Panc1 (cell line): ENCODE data around the gene TFAM. TPM values are rescaled to one million over a fixed set of nuclear protein-coding genes. Genes with fewer than 3 reads are reported as not detected.

Experiments used
- ATAC-seq: fragments of 200-7000 bp; cut with Tn5 transposase; 2 replicates; pipeline ENCODE4 v1.9.1; 2020; ENCODE audit warnings: mild to moderate bottlenecking, moderate library complexity
- BruUV-seq: library from RNA; stranded (reverse); fragments of 400-500 nt; replicated peaks from 2 replicates; lab custom pipeline; 2021; lab: Mats Ljungman, UMichigan
- CTCF ChIA-PET: fragments of 300-600 bp; sonication (Branson Sonifier 250); formaldehyde crosslinking; loops from one replicate; lab custom pipeline; 2022; ENCODE audit warnings: antibody characterized with exemption; lab: Charles Lee
- POLR2A ChIA-PET: fragments of 300-600 bp; sonication (Branson Sonifier 250); formaldehyde crosslinking; loops from one replicate; lab custom pipeline; 2022; ENCODE audit warnings: antibody characterized with exemption; lab: Charles Lee
- DNase-seq: peaks from one replicate; pipeline ENCODE4 v3.0.0-alpha.2; 2010; ENCODE audit warnings: low read depth, low spot score
- H3K27ac ChIP-seq: 2 replicates; pipeline ENCODE4 v1.5.1; 2011; ENCODE audit warnings: mild to moderate bottlenecking, low read length, inconsistent platforms
- H3K27me3 ChIP-seq: fragments of 200-500 bp; sonication (Bioruptor generic); 2 replicates; pipeline ENCODE4 v1.6.0; 2014; ENCODE audit warnings: low read length, inconsistent platforms; ENCODE audit not compliant: control insufficient read depth, insufficient read depth
- H3K36me3 ChIP-seq: fragments of 200-500 bp; sonication (Bioruptor generic); 2 replicates; pipeline ENCODE4 v1.5.1; 2014; ENCODE audit warnings: inconsistent platforms, mild to moderate bottlenecking, low read length, moderate library complexity; ENCODE audit not compliant: control insufficient read depth, insufficient read depth
- H3K4me1 ChIP-seq: 2 replicates; pipeline ENCODE4 v1.5.1; 2011; ENCODE audit warnings: inconsistent platforms, mild to moderate bottlenecking, low read length, moderate library complexity; ENCODE audit not compliant: control insufficient read depth, insufficient read depth
- H3K4me3 ChIP-seq, 2 experiments: 2 replicates each; pipeline ENCODE4 v1.5.1; 2011 to 2012; ENCODE audit warnings: low read depth in 2 of 2, low read length in 2 of 2, mild to moderate bottlenecking in 2 of 2, inconsistent platforms in 1 of 2, moderate library complexity in 1 of 2
- H3K9me3 ChIP-seq: fragments of 200-500 bp; sonication (Bioruptor generic); 2 replicates; pipeline ENCODE4 v1.5.1; 2014; ENCODE audit warnings: low read depth, mild to moderate bottlenecking, inconsistent platforms, low read length, moderate library complexity; ENCODE audit not compliant: control insufficient read depth, insufficient read depth
- POLR2AphosphoS5 ChIP-seq: IDR thresholded peaks from 2 replicates; pipeline ENCODE4 v1.6.1; 2012; ENCODE audit warnings: mild to moderate bottlenecking, low read depth, low read length, moderate library complexity
- REST ChIP-seq, 2 experiments: IDR thresholded peaks; 2 replicates each; pipeline ENCODE4 v1.6.1; 2011 to 2012; ENCODE audit warnings: low read depth in 2 of 2, control low read depth in 1 of 2, low read length in 1 of 2, mild to moderate bottlenecking in 1 of 2, moderate library complexity in 1 of 2; ENCODE audit not compliant: insufficient read depth in 1 of 2
- SIN3A ChIP-seq: IDR thresholded peaks from 2 replicates; pipeline ENCODE4 v1.6.1; 2012; ENCODE audit warnings: low read depth, mild to moderate bottlenecking, low read length, moderate library complexity, borderline replicate concordance; ENCODE audit not compliant: insufficient read depth
- TCF7L2 ChIP-seq: IDR thresholded peaks from 2 replicates; pipeline ENCODE4 v1.6.1; 2011; ENCODE audit warnings: mild to moderate bottlenecking, low read depth, low read length, inconsistent platforms
- in situ Hi-C: cut with HindIII; loops from 2 replicates; pipeline ENCODE4 v1.10.0; 2016; ENCODE audit warnings: low sequenced_read_pairs, low pct_unique_long_range_greater_than_20kb
- intact Hi-C: fragments of 100-400 bp; cut with micrococcal nuclease; formaldehyde crosslinking; loops from one replicate; pipeline ENCODE4 v1.10.0; 2022; ENCODE audit not compliant: unreplicated experiment
- total RNA-seq: library from RNA; stranded (reverse); gene quantifications from one replicate; pipeline ENCODE4 v1.2.1, GENCODE V29; 2021; ENCODE audit not compliant: unreplicated experiment
- TF ChIP-seq, protein P1 (sequence below): fragments of 450-650 bp; IDR thresholded peaks from 2 replicates; pipeline ENCODE4 v1.5.1; 2017; ENCODE audit warnings: mild to moderate bottlenecking

Gene TFAM
- total RNA-seq, 1 experiment from 2014 or later: 78.2 TPM

DNA sequence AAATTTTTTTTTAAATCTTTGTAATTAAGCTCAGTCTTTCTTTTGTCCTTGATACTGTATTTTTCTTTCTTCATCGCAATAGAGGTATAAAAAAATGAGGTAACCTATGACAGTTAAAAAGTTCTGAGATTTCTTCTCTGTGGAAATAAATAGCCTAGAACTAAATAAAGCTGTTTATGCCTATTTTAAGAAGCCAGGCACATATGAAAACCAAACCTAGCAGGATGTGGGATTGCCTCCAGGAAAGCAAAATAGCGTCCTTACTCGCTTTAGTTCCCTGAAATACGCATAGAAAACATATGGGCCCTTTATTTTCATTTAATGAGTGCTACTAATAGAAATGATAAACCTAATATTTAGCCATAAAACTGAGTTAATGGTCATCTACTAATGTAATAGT, 43.8 kb upstream of the TFAM start:
- H3K4me3 ChIP-seq: no peak overlapping the region
- H3K4me1 ChIP-seq: no peaks in the 10 kb centered on the region
- TF ChIP-seq POLR2AphosphoS5 (no peak), TCF7L2 (no peak), REST (IDR thresholded peaks at IDR 0.05; ENCODE audit: insufficient read depth in 1 of 2, low read depth in 2 of 2, low read length in 1 of 2) (no peak), SIN3A (no peak)
- TF ChIP-seq, protein P1, sequence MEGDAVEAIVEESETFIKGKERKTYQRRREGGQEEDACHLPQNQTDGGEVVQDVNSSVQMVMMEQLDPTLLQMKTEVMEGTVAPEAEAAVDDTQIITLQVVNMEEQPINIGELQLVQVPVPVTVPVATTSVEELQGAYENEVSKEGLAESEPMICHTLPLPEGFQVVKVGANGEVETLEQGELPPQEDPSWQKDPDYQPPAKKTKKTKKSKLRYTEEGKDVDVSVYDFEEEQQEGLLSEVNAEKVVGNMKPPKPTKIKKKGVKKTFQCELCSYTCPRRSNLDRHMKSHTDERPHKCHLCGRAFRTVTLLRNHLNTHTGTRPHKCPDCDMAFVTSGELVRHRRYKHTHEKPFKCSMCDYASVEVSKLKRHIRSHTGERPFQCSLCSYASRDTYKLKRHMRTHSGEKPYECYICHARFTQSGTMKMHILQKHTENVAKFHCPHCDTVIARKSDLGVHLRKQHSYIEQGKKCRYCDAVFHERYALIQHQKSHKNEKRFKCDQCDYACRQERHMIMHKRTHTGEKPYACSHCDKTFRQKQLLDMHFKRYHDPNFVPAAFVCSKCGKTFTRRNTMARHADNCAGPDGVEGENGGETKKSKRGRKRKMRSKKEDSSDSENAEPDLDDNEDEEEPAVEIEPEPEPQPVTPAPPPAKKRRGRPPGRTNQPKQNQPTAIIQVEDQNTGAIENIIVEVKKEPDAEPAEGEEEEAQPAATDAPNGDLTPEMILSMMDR: no peak
- ATAC-seq (no peak), DNase-seq (no peak)
- ChIA-PET CTCF (no interaction called here), POLR2A (no interaction called here)
- H3K27me3 ChIP-seq: no peaks in the 10 kb centered on the region
- intact Hi-C loops (no loop called here), in situ Hi-C loops (no loop called here)
- H3K36me3 ChIP-seq: no peaks in the 10 kb centered on the region; the same call in 1 of the 2 replicates
- H3K27ac ChIP-seq: no peak overlapping the region
- H3K9me3 ChIP-seq: no peaks in the 10 kb centered on the region
- BruUV-seq: no TSS peak

DNA sequence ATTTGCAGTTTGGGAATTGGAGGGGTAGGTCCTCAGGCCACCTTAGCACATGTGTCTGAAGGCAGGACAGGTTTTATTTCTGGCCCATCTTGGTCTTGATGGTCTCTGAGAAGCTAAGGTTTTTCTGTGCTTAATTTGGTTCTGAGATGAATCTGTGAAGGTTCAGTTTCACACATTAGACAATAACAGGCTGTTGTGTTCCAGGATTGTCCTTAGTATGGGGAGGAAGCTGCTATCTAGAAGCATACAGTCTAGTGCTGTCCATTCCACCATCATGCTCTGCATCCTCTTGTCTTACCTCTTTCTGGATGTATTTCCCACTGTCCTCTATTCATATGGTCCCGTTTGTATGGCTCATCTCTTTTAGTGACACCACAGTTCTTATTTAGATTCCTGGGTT, 43.3 kb upstream of the TFAM start:
- POLR2A ChIA-PET: interaction anchor here (0.7 kb wide), 1 partner anchor 30 kb away, joined by 8 read pairs; no protein-coding TSS in a partner anchor

More for the DNA sequence above, 43.3 kb upstream of the TFAM start:
- no peaks in the 10 kb centered on the region for H3K4me1 ChIP-seq
- DNase-seq (no peak), ATAC-seq (no peak)
- no peak overlapping the region for H3K4me3 ChIP-seq
- H3K9me3 ChIP-seq: no peaks in the 10 kb centered on the region
- no peaks in the 10 kb centered on the region; the same call in 1 of the 2 replicates for H3K36me3 ChIP-seq
- intact Hi-C loops: no loop called here
- H3K27me3 ChIP-seq: no peaks in the 10 kb centered on the region
- in situ Hi-C loops: no loop called here
- CTCF ChIA-PET: interaction anchor here (0.7 kb wide), 1 partner anchor 89 kb away, joined by 3 read pairs; no protein-coding TSS in a partner anchor
- TF ChIP-seq, protein P1: no peak
- TF ChIP-seq POLR2AphosphoS5 (no peak), SIN3A (no peak), REST (IDR thresholded peaks at IDR 0.05; ENCODE audit: insufficient read depth in 1 of 2, low read depth in 2 of 2, low read length in 1 of 2) (no peak), TCF7L2 (no peak)
- no peak overlapping the region for H3K27ac ChIP-seq
- no TSS peak for BruUV-seq
